ENCODE measurements around the gene UPP2. TPM values are rescaled to one million over a fixed set of nuclear protein-coding genes. Genes with fewer than 3 reads are reported as not detected.

Gene UPP2
- not detected for total RNA-seq

DNA sequence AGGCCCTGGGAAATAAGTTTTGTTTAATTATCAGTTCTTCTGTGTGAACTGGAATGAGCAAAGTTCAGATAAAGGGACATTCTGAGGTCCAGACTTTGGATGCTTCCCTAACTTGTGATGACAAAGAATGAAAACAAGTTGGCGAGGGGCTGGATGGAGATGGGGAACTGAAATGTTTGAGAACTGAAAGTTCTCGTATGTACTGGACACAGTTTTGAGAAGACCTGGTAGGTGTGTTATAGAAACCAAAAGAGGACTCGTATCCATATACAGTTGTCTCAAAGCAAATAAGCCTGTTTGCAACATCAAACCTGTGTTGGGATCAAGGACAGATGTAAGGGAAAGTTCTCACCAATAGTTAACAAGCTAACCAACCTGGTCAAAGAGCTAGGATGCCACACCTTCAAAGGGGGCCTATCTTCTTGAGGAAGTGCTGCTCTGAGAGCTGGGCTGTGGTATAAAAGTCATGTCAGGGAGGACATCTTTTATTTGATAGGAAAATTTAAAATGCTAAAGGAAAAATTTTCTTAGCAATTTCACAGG, at the start of gene UPP2:
TSS of gene UPP2 (plus strand) at position 493 of the 543 bp plus-strand sequence. CDS start 188 bp downstream, outside the sequence.
- DNase-seq (ENCODE audit: low spot score in 2 of 2) (no peak), ATAC-seq (no peak)
- H3K27ac Mint-ChIP-seq = no peak within 1 kb of the TSS
- H3K36me3 Mint-ChIP-seq = no peaks in the 10 kb centered on the region
- no peaks in the 10 kb centered on the region for H3K9me3 Mint-ChIP-seq

DNA sequence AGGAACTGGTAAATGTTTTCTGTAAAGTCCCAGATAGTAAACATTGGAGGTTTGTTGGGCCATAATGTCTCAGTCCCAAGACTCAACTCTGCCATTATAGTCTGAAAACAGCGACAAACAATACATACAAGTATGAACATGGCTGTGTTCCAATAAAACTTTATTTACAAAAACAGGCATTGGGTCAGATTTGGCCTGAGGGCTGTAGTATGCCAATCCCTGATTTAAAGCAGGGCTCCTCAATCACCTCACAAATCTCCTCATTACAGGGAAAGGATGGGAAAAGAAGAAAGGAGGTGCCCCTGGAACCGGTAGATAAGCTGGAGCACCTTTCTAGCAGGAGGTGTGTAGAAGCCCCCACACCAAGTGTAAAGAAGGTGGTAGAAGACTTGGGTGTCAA, 48.9 kb upstream of the UPP2 start:
- no peaks in the 10 kb centered on the region for H3K36me3 Mint-ChIP-seq
- DNase-seq (ENCODE audit: low spot score in 2 of 2) (no peak), ATAC-seq (no peak)
- H3K27ac Mint-ChIP-seq = no peak overlapping the region
- H3K9me3 Mint-ChIP-seq = no peaks in the 10 kb centered on the region

DNA sequence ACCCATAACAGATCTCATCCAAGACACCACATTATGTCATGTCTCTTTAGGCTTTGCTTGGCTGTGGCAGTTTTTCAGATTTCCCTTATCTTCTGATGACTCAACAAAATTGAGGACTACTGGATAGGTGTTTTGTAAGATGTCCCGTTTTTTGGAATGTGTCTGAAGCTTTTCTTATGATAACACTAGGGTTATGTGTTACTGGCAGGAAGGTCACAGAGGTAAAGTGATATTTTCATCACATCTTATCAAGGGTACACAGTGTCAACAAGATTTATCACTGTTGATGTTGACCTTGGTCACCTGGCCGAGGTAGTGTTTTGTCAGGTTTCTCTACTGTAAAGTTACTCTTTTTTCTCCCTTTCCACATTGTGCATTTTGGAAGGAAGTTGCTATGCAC, 44.8 kb upstream of the UPP2 start:
- no peaks in the 10 kb centered on the region for H3K9me3 Mint-ChIP-seq
- DNase-seq (ENCODE audit: low spot score in 2 of 2) (no peak), ATAC-seq (no peak)
- no peaks in the 10 kb centered on the region for H3K36me3 Mint-ChIP-seq
- H3K27ac Mint-ChIP-seq = no peak overlapping the region

DNA sequence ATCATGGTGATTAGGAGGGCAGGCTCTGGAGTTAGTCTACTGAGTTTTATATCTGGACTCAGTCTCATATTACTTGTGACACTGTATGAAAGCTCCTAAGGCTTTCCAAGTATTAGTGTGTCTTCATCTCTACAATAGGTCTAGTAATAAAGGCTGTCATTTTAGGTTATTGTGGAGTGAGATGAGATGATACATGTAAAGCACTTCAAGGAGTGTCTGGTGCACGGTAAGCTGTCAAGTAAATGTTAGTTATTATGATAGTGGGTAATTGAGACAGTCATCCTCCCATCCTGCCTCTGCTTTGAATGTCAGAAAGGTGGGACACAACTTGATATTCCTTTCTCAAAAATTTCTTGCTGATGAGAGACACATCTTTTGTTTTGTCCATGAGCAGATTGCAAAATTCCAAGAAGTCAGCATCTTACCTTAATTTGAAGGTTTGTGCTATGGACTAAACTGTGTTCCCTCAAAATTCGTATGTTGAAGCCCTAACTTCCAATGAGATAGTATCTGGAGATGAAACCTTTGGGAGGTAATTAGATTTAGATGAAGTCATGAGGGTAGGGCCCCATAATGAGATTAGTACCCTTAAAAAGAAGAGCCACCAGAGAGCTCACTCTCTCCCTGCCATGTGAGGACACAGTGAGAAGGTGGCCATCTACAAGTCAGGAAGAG, 41.4 kb upstream of the UPP2 start:
- no peak for ATAC-seq
- no peak for DNase-seq (ENCODE audit: low spot score in 2 of 2)
- H3K27ac Mint-ChIP-seq = no peak overlapping the region
- no peaks in the 10 kb centered on the region for H3K36me3 Mint-ChIP-seq
- no peaks in the 10 kb centered on the region for H3K9me3 Mint-ChIP-seq

DNA sequence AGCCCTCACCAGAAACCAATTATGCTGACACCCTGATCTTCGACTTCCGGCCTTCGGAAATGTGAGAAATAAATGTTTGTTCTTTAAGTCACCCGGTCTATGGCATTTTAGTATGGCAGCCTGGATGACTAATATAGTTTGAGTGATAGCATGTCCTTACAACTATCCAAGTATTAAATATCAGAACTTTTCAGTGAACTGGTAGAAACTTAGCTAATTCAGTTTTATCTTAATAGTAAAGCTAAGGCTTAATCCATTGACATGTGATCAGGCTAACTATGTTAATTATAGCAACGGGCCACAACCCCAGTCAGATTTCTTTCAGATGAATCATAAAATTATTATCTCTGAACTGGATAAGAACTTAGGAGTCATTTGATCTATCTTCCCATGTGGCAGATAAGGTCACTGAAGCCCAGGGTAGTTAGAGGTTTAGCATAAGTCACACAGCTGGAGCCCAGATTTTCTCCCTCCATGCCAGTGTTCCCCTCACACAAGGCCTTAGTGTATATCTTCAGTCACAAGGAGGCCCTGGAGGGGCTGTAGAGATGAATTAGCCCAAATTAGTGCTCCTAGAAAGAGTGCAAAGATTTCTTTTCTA, 40.7 kb upstream of the UPP2 start:
- Mint-ChIP-seq H3K9me3 (no peaks in the 10 kb centered on the region), H3K36me3 (no peaks in the 10 kb centered on the region), H3K27ac (no peak overlapping the region)
- DNase-seq (ENCODE audit: low spot score in 2 of 2) (no peak), ATAC-seq (no peak)

DNA sequence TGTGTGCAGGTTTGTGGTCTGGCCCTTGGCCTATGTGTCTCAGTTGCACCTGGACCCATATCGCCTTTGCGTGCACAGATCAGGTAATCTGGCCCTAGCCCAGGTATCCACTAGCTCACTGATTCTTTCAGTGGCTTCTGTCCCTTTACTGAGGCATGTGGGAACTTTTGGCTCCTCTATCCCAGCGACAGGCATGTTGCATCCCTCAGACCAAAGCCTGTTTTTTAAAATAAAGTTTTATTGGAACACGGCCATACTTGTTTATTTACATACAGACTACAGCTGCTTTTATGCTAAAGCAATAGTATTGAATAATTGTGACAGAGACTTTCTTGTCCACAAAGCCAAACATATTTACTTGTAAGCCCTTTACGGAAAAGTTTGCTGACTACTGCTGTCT, 39.9 kb upstream of the UPP2 start:
- ATAC-seq = no peak
- Mint-ChIP-seq H3K9me3 (no peaks in the 10 kb centered on the region), H3K36me3 (no peaks in the 10 kb centered on the region), H3K27ac (no peak overlapping the region)
- DNase-seq (ENCODE audit: low spot score in 2 of 2) = no peak

DNA sequence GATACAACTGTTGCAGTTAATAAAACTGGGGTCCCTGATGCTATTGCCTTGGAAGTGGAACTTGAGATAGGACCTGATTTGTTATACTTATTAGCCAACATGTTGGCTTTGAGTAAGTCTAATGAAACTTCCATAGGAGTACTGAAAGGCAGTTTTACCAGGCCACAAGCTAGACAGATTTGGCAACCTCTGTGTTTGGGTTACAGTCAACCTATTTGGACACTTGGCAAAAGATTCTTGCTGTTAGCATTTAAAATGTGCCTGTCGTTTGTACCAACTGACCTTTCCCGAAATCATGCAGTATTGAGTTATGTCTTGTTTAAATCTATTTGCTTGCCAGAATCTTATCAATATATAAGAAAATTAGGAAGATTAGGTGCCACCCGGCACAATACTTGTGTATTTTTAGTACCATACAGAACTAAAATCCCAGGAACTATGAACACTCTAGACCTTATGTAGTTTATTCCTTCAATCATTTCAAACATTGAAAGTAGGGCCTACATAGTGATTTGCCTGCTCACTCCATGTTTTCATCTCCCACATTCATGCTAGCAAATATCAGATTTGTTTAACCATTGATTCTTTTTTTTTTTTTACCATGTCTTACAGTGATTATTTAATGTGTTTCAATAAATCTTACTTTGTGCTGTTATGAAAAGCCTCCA, 35.5 kb upstream of the UPP2 start:
- H3K27ac Mint-ChIP-seq = no peak overlapping the region
- H3K36me3 Mint-ChIP-seq = no peaks in the 10 kb centered on the region
- H3K9me3 Mint-ChIP-seq = no peaks in the 10 kb centered on the region
- ATAC-seq = no peak
- DNase-seq (ENCODE audit: low spot score in 2 of 2) = no peak

DNA sequence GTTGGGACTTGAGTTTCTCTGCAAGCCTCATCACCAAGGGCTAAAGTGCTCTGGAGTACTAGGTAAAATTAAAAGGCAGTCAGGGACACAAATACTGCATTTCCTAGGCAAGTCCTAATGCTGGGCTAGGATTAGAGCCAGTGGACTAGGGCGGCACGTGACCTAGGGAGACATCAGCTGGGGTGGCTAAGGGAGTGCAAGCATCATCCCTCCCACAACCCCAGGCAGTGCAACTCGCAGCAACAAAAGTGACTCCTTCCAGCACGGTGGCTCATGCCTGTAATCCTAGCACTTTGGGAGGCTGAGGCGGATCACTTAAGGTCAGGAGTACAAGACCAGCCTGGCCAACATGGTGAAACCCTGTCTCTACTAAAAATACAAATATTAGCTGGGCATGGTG, 30.7 kb upstream of the UPP2 start:
- no peak overlapping the region for H3K27ac Mint-ChIP-seq
- DNase-seq (ENCODE audit: low spot score in 2 of 2) (no peak), ATAC-seq (no peak)
- H3K9me3 Mint-ChIP-seq = no peaks in the 10 kb centered on the region
- H3K36me3 Mint-ChIP-seq = no peaks in the 10 kb centered on the region

DNA sequence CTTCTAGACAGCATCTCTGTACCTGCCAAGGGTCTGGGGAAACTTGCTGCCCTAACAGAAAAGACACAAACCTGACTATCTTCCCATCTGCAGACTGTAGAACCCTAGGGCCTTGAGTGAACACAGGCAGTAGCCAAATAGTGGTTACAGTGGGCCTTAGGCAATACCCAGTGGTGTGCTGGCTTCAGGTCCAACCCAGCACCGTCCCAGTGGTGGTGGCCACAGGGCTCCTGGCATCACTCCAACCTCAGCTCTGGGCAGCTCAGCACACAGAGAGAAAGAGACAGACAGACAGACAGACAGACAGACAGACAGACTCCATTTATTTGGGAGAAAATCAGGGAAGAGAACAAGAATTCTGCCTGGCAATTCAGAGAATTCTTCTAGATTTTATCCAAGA, 29.3 kb upstream of the UPP2 start:
- Mint-ChIP-seq H3K36me3 (no peaks in the 10 kb centered on the region), H3K27ac (no peak overlapping the region), H3K9me3 (peaks cover 4 to 7% of the 10 kb centered on the region in 2 donors)
- ATAC-seq (no peak), DNase-seq (ENCODE audit: low spot score in 2 of 2) (no peak)

DNA sequence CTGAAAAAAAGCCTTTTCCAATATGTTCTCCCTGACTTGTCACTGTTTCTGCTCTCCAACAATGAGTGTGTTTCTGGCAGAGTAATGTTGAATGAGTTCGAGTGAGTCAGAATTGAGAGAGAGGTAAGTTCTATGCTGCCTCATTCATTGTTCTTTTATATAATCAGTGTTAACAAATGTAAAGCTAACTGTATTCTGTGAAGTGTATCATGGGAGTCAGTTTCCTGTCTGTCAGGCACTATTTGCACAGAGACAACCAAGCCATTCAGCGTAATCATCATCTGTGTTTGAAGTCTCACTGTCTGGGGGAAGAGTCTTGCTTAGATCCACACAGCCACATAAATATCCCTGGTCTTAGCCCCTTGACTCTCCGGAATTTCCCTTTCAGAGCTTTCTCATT, 22.0 kb upstream of the UPP2 start:
- no peak for ATAC-seq
- no peak overlapping the region for H3K27ac Mint-ChIP-seq
- H3K36me3 Mint-ChIP-seq = no peaks in the 10 kb centered on the region
- peaks cover 5 to 8% of the 10 kb centered on the region in 2 donors for H3K9me3 Mint-ChIP-seq
- DNase-seq (ENCODE audit: low spot score in 2 of 2) = no peak

DNA sequence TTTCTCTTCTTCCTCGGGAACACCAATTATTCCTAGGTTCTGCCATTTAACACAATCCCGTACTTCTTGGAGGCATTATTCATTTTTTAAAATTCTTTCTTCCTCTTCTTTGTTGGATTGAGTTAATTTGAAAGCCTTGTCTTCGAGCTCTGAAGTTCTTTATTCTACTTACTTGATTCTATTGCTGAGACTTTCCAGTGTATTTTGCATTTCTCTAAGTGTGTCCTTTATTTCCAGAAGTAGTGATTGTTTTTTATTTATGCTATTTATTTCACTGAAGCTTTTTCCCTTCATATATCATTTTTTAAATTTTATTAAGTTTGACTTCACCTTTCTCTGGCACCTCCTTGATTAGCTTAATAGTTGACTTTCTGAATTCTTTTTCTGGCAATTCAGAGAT, 13.6 kb upstream of the UPP2 start:
- peaks cover 5 to 7% of the 10 kb centered on the region in 2 donors for H3K36me3 Mint-ChIP-seq
- DNase-seq (ENCODE audit: low spot score in 2 of 2) (no peak), ATAC-seq (no peak)
- H3K9me3 Mint-ChIP-seq = peaks cover 7 to 19% of the 10 kb centered on the region in 2 donors
- H3K27ac Mint-ChIP-seq = no peak overlapping the region

DNA sequence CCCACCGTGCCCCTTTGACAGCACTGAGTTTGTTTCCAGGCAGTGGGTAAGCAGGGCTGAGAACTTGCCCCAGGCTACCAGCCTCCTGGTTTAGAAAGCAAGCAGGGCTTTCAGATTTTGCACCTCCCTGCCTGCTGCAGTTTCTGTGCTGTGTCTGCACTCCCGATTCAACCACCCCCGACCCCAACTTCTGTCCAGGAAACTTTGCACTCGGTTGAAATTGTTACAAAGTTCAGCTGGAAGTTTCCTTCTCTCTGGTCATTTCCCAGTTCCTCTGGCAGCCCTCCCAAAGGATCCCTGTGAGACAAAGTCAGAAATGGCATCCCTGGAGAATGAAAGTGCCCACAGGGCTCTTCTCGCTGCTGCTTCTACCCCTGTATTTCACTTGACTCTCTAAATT, 12.4 kb upstream of the UPP2 start:
- DNase-seq (ENCODE audit: low spot score in 2 of 2) (no peak), ATAC-seq (no peak)
- Mint-ChIP-seq H3K27ac (no peak overlapping the region), H3K9me3 (peaks cover 7 to 19% of the 10 kb centered on the region in 2 donors), H3K36me3 (peaks cover 5 to 7% of the 10 kb centered on the region in 2 donors)

DNA sequence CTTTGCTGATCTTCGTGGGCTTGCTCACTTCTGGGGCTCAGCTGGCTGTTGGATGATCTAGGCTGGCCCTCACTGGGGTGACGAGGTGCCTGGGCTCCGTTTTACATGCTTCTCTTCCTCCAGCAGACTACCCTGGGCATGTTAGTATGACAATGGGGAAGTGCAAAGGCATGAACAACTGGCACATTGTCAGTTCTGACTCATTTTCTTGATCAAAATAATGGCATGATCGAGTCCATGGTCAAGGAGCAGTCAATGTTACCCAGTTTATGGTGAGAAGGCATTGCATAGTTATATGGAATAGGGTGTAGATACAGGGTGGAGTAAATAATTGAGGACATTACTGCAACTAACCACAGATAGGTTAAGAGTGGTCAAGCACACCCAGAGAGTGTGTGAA, 10.0 kb upstream of the UPP2 start:
- peaks cover 5 to 7% of the 10 kb centered on the region in 2 donors for H3K36me3 Mint-ChIP-seq
- H3K9me3 Mint-ChIP-seq = peaks cover 7 to 15% of the 10 kb centered on the region in 2 donors
- ATAC-seq (no peak), DNase-seq (ENCODE audit: low spot score in 2 of 2) (no peak)
- no peak overlapping the region for H3K27ac Mint-ChIP-seq

DNA sequence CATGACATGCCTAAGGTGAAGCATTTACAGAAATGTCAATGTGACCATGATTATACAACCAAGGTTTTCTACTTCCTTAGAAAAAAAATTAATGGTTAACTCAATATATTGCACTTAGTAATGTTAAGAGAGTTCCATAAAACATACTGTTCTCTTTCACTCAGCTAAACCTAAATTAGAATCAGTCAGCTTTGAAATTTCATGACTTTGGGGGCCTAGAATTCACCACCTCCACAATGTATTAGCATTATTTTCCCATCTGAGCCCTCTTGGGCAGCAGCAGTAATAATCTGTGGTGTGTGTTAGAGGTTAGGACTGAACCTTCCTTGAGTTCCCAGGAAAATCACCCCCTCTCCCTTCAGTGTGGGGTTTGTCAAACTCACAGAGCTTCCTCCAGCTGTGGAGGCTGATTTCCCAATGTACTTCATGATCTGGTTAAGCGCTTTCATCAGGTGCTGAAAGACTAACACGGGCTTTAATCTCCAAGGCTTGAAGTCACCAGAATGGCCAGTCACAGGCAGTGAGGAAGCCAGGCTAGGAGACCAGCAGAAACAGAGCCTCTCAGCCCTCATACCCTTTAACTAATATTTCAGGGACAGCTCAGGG, 7.1 kb upstream of the UPP2 start:
- no peak overlapping the region for H3K27ac Mint-ChIP-seq
- no peak for ATAC-seq
- H3K9me3 Mint-ChIP-seq = no peaks in the 10 kb centered on the region
- no peaks in the 10 kb centered on the region for H3K36me3 Mint-ChIP-seq
- no peak for DNase-seq (ENCODE audit: low spot score in 2 of 2)

DNA sequence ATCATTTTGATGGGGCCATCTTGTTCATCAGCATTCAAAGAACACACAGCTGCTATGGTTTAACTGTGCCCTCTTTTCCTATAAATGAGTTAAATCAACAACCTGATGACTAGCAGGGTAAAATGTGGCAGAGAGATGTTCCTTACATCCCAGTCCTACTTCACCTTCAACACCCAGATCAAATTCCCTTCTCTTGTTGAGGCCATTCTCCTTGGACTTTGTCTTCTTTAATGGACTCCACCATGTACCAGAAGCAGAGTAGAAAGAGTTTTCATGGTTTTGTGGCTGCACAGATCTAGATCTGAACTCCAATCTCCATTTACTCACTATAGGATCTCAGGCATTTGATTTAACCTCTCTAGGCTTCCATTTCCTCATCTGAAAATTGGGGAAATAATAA, 6.4 kb upstream of the UPP2 start:
- H3K9me3 Mint-ChIP-seq = no peaks in the 10 kb centered on the region
- no peaks in the 10 kb centered on the region for H3K36me3 Mint-ChIP-seq
- DNase-seq (ENCODE audit: low spot score in 2 of 2) = no peak
- no peak for ATAC-seq
- no peak overlapping the region for H3K27ac Mint-ChIP-seq

DNA sequence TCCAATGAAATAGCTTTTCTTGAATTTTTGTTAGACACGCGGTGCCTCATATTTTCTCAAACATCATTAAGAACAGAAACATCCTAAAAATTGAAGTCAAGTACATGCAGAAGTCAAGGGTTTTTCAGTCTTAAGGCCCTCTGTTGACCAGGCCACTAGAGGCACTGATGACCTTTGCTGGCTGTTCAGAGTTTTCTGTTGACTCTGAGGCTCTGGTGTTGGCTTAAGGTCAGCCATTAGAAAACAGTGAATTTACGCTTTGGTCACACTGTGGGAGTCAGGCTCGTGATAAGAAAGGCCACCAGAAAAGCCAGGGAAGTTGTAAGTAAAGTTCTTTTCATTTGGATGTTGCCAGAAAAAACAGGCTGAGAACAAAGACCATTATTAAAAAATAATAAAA, 5.8 kb upstream of the UPP2 start:
- H3K9me3 Mint-ChIP-seq = no peaks in the 10 kb centered on the region
- DNase-seq (ENCODE audit: low spot score in 2 of 2) (no peak), ATAC-seq (no peak)
- H3K27ac Mint-ChIP-seq = no peak overlapping the region
- no peaks in the 10 kb centered on the region for H3K36me3 Mint-ChIP-seq

DNA sequence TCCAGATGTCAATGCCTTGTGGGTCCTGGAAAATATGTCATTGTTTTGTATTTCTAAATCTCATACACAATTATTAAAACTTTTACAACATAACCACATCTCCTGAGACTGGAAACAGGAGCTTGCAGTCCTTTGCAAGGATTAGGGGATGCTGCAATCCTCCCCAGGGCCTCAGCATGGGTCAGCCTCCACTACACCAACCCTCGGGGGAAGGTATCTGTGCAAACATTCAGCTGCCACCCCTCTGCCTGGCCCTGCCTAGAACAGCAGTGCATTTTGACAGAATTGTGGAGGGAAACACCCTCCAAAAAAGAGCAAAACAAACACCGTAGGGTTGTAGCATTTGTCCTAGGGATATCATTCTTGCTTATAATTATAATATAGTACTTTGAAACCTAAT, 4.2 kb upstream of the UPP2 start:
- no peak for DNase-seq (ENCODE audit: low spot score in 2 of 2)
- no peak for ATAC-seq
- no peak overlapping the region for H3K27ac Mint-ChIP-seq
- H3K36me3 Mint-ChIP-seq = no peaks in the 10 kb centered on the region
- H3K9me3 Mint-ChIP-seq = no peaks in the 10 kb centered on the region
